GM11168 (cell line): Measurements from ENCODE around the gene MYO5C.

ENCODE experiments used
- in situ Hi-C: fragments of 300-500 bp; cut with MboI; formaldehyde crosslinking; loops from one replicate; pipeline ENCODE4 v1.12.0; 2022; ENCODE audit warnings: low sequenced_read_pairs; ENCODE audit not compliant: unreplicated experiment

Gene MYO5C

GRCh38 chr15:52158084-52158765, 137.4 kb downstream of the MYO5C start:
- in situ Hi-C loops = no loop called here

- in situ Hi-C loops = no loop called here
These were observed 139.7 kb downstream of the MYO5C start for GRCh38 chr15:52155878-52156277.

GRCh38 chr15:52154896-52155865, 140.4 kb downstream of the MYO5C start:
- in situ Hi-C loops = no loop called here

DNA sequence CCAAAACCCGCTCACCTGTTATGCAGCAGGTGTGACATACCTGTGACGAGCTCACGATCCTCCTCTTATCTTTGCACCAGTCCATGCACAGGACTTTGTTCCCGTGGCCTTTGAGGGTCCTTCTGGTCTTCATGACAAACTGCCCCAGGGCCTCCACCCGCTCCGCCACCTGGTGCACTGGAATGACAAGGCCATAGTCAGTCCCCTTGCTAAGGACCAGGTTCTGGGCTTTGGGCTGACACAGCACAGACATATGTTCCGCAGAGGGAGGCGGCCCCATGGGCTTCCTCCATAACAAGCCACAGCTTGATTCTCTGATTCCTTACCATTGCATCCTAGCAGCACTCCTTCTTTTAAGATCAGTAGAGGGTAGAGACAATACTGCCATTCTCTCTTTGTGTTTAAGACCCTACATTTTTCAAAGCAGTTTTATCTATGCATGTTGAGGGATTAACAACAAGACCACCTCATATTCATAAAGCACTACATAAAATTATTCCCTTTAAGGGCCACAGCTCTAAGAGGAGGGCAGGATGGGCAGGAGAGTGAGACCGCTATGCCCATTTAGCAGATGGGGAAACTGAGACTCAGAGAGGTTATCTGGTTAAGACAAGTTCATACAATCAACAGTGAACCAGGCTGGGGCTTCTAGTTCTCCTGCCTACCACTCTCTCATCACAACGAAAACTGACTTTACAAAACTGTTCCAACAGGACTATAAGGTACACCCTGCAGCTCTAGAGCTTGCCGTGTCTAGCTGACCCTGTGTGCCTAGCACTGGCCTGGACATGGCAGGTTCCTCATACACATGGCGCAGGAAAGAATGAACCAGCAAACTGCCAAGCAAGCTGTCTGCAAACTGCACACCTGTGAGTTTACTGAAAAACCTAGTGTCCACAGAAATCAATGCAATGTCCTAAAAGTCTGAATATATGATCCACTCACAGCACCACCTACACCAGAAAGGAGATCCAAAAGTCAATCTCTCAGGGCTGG, 141.4 kb downstream of the MYO5C start:
- in situ Hi-C loops = no loop called here

DNA sequence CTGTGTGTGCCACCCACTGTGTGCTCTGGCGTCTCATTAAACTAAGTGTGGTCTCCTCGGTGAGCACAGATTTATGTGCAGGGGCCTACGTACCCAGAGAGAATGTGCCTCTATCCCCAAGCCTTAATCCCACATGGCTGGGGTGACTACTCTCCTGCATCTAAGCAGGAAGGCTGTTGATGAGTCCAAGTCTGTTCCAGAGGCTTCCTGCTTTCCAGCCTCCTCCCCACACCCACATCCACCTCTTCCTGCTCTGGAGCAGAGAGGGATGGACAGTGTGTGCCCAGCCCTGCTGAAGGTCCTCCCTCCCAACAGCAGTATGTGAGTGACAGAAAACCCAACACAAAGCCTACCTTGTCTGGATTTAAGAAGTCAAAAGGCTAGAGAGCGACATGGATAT, 144.3 kb downstream of the MYO5C start:
- in situ Hi-C loops = no loop called here

DNA sequence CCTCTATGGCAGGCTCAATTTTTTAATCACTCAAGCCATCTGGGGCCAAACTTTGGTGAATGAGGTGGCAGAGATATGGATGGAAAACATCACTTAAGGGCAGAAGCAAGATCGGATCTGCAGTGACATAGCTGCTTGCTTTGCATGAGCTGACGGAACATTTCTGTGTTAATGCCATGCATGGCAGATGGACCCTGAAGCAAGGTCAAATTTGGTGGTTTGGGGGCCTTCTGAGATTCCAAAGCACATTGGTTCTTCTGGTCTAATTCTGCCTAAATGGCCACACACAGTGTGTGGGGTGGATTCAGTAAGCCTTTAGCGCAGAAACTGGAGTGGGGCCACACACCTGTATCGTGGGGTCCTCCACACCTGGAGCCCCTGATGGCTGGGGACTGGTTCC, 144.7 kb downstream of the MYO5C start:
- in situ Hi-C loops = no loop called here

DNA sequence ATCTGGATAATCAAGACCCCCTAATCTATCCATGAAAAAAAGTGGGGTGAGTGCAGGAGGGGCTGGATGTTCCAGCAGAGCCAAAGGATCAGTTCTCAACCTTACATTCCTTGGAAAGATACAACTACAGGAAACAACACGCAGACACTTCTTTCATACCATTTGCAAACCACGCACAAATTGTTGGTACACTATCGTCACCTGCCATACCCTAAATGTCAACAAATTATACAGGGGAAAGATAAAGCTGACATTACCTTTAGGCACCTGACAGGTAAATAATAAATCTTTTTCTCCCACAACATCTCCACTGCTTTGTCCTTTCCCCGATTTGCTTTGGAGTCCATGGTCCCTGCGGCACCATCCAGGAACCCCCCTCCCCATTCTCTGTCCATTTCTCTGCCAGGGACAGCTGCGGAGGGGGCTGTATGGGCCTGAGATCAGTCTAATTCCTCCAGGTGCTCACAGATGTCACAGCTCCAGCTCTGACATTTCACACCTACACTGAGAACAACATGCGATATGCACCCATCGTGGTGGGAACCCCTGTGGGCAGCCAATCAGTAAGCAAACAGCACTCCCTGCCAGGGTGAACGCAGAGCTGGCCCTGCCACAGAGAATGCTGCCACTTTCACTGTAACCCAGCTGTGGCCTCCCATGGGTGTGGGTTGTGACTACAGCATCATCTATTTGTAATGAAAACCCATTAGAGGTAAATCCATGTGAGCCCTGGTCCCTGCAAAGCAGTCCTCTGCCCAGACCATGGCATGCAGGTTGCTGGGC, 145.4 kb downstream of the MYO5C start:
- in situ Hi-C loops = no loop called here

- in situ Hi-C loops = loop anchor here (10.0 kb wide), 1 partner anchor 164 kb away; no protein-coding TSS in a partner anchor
These were observed 147.2 kb downstream of the MYO5C start for GRCh38 chr15:52148403-52148802.

GRCh38 chr15:52146776-52147175, 148.8 kb downstream of the MYO5C start:
- in situ Hi-C loops = loop anchor here (10.0 kb wide), 1 partner anchor 162 kb away; no protein-coding TSS in a partner anchor

GRCh38 chr15:52146261-52146660, 149.3 kb downstream of the MYO5C start:
- in situ Hi-C loops = loop anchor here (10.0 kb wide), 1 partner anchor 161 kb away; no protein-coding TSS in a partner anchor

DNA sequence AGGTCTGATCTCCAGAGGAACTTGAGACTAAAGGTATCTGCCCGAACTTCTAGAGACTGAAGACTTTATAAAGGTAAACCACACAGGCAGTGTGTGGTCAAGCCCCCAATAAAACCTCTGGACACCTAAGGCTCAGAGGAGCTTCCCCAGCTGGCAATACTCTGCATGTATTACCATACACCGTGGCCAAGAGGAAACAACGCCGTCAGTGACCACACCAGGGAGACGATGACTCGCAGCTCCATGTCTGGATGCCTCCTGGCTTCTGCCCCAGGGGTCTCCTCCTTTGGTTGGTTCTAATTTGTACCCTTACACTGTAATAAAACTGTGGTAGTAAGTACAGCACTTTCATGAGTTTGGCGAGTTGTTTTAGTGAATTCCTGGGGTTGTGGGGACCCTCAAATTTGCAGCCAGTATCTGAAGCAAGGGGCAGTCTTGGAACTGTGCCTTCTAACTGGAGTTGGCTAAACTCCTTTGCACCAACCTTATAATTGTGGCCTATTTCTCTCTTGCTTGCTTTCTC, 150.9 kb downstream of the MYO5C start:
- in situ Hi-C loops = loop anchor here (10.0 kb wide), 1 partner anchor 160 kb away; no protein-coding TSS in a partner anchor

DNA sequence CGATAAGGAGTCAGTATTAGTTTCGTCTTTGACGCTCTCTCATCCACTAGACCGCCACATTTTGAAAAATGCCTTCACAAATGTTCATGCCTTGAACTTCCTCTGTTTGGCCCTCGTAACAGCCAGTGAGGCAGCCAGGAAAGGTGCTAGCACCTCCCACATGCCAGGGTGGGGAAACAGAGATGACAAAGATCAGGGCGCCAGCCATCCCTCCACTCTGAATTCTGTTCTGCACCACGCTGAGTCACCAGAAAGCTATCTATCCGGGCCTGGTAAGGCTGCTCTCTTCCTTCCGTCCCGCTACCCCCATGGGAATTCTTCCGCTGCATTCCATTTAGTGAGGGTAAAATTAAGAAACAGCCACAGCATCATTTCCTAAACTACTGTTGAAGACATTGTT, 151.7 kb downstream of the MYO5C start:
- in situ Hi-C loops = loop anchor here (10.0 kb wide), 1 partner anchor 159 kb away; no protein-coding TSS in a partner anchor
